HepG2 (cell line): ENCODE results near the gene WIZ. TPM values are rescaled to one million over a fixed set of nuclear protein-coding genes. Genes with fewer than 3 reads are reported as not detected.

Experiments used
- ELF4 ChIP-seq: sonication (generic); formaldehyde crosslinking; IDR thresholded peaks from 2 replicates; pipeline ENCODE4 v1.5.0; 2020; ENCODE audit warnings: missing genetic modification reagents, mild to moderate bottlenecking, moderate library complexity, borderline replicate concordance
- FOXP4 ChIP-seq: sonication (generic); formaldehyde crosslinking; IDR thresholded peaks from 2 replicates; pipeline ENCODE4 v1.4.0; 2020; ENCODE audit warnings: missing genetic modification reagents
- IKZF5 ChIP-seq: IDR thresholded peaks from 2 replicates; pipeline ENCODE4 v1.6.1; 2018; ENCODE audit warnings: missing genetic modification reagents, mild to moderate bottlenecking, missing compliant biosample characterization
- ISX ChIP-seq: sonication (generic); formaldehyde crosslinking; conservative IDR thresholded peaks from 2 replicates; pipeline ENCODE4 v1.5.0; 2020; ENCODE audit warnings: missing genetic modification reagents
- MEF2D ChIP-seq: sonication (generic); formaldehyde crosslinking; IDR thresholded peaks from 2 replicates; pipeline ENCODE4 v1.5.1; 2020; ENCODE audit warnings: mild to moderate bottlenecking, missing genetic modification reagents
- NONO ChIP-seq, 2 experiments: fragments of 450-650 bp in 1 of 2; sonication (generic) in 1 of 2; formaldehyde crosslinking in 1 of 2; IDR thresholded peaks in 1 of 2; conservative IDR thresholded peaks in 1 of 2; 2 replicates each; pipeline versions ENCODE4 v1.6.1 to v1.8.0; 2017 to 2022; ENCODE audit warnings: mild to moderate bottlenecking in 1 of 2, missing genetic modification reagents in 1 of 2, moderate library complexity in 1 of 2
- NR0B2 ChIP-seq: sonication (generic); formaldehyde crosslinking; IDR thresholded peaks from 2 replicates; pipeline ENCODE4 v1.4.0; 2020; ENCODE audit warnings: mild to moderate bottlenecking, missing genetic modification reagents
- SNAPC2 ChIP-seq: sonication (generic); formaldehyde crosslinking; IDR thresholded peaks from 2 replicates; pipeline ENCODE4 v1.8.1; 2022; ENCODE audit warnings: mild to moderate bottlenecking, missing genetic modification reagents
- TEAD2 ChIP-seq: sonication (generic); formaldehyde crosslinking; IDR thresholded peaks from 2 replicates; pipeline ENCODE4 v1.9.0; 2021; ENCODE audit warnings: missing genetic modification reagents
- ZFP41 ChIP-seq: sonication (generic); formaldehyde crosslinking; IDR thresholded peaks from 2 replicates; pipeline ENCODE4 v1.4.0; 2020; ENCODE audit warnings: mild to moderate bottlenecking, missing genetic modification reagents, borderline replicate concordance
- ZIK1 ChIP-seq: sonication (generic); formaldehyde crosslinking; IDR thresholded peaks from 2 replicates; pipeline ENCODE4 v1.5.0; 2020; ENCODE audit warnings: mild to moderate bottlenecking, low read depth, missing genetic modification reagents, borderline replicate concordance
- ZNF232 ChIP-seq: sonication (generic); formaldehyde crosslinking; IDR thresholded peaks from 2 replicates; pipeline ENCODE4 v1.4.0; 2020; ENCODE audit warnings: missing genetic modification reagents, borderline replicate concordance
- ZNF251 ChIP-seq: sonication (generic); formaldehyde crosslinking; IDR thresholded peaks from 2 replicates; pipeline ENCODE4 v1.9.0; 2021; ENCODE audit warnings: mild to moderate bottlenecking, missing genetic modification reagents
- ZNF496 ChIP-seq: sonication (generic); formaldehyde crosslinking; IDR thresholded peaks from 2 replicates; pipeline ENCODE4 v1.8.1; 2023; ENCODE audit warnings: mild to moderate bottlenecking, moderate library complexity, missing genetic modification reagents; ENCODE audit not compliant: insufficient replicate concordance
- ZNF574 ChIP-seq: sonication (generic); formaldehyde crosslinking; IDR thresholded peaks from 2 replicates; pipeline ENCODE4 v1.4.0; 2020; ENCODE audit warnings: missing genetic modification reagents
- ZNF598 ChIP-seq: sonication (generic); formaldehyde crosslinking; IDR thresholded peaks from 2 replicates; pipeline ENCODE4 v1.5.1; 2020; ENCODE audit warnings: mild to moderate bottlenecking, missing genetic modification reagents, borderline replicate concordance
- ZNF615 ChIP-seq: sonication (generic); formaldehyde crosslinking; IDR thresholded peaks from 2 replicates; pipeline ENCODE4 v1.5.0; 2020; ENCODE audit warnings: mild to moderate bottlenecking, missing genetic modification reagents, borderline replicate concordance
- ZNF772 ChIP-seq: sonication (generic); formaldehyde crosslinking; IDR thresholded peaks from 2 replicates; pipeline ENCODE4 v1.5.0; 2020; ENCODE audit warnings: mild to moderate bottlenecking, missing genetic modification reagents
- ZNF816 ChIP-seq: sonication (generic); formaldehyde crosslinking; IDR thresholded peaks from 2 replicates; pipeline ENCODE4 v1.8.0; 2022; ENCODE audit warnings: missing genetic modification reagents, mild to moderate bottlenecking, borderline replicate concordance
- polyA plus RNA-seq, 8 experiments: library from polyadenylated mRNA; depleted of rRNA in 3 of 8; stranded (reverse) in 7 of 8; unstranded in 1 of 8; fragments of >200 nt; fragmentation: Illumina TruSeq in 4 of 8; extraction: Trizol in 4 of 8; gene quantifications; 2 replicates each; pipeline versions ENCODE4 v1.2.1 to v1.2.3, GENCODE V29; 2011 to 2016; ENCODE audit warnings: low read depth in 4 of 8, missing spikeins in 1 of 8, mixed read lengths in 1 of 8; ENCODE audit not compliant: insufficient read depth in 1 of 8
- total RNA-seq, 5 experiments: library from RNA; depleted of rRNA; stranded (reverse); fragments of >200 nt; fragmentation: Illumina TruSeq; extraction: Trizol; gene quantifications; 2 replicates each; pipeline ENCODE4 v1.2.3, GENCODE V29; 2016; ENCODE audit warnings: low read depth in 1 of 5

WIZ gene
- total and polyA plus RNA-seq, 2 of the 13 experiments (the other 11 are each of a cell fraction or from before 2014, with no cell fraction given) = 4.7 to 4.8 TPM

GRCh38 chr19:15479391-15480345 lies 29.9 kb upstream of the WIZ start, which contains the start of gene PGLYRP2 (continued):
- no peak for TF ChIP-seq ELF4 (CRISPR knock-in tag)
- 0 out of 2 replicates have a peak, but pooled peaks have one; percentile 17 for TF ChIP-seq IKZF5
- TF ChIP-seq SNAPC2 = no peak
- TF ChIP-seq ZNF772 = no peak
- no peak for TF ChIP-seq ZNF496 (CRISPR knock-in tag)
- TF ChIP-seq ZNF598 (CRISPR knock-in tag) = peak; percentile 96; the same call in 1 of the 2 replicates
- peak; percentile 78; the same call in 1 of the 2 replicates for TF ChIP-seq ZFP41 (CRISPR knock-in tag)
- TF ChIP-seq NR0B2 (CRISPR knock-in tag) = no peak
- TF ChIP-seq ISX = no peak
- TF ChIP-seq ZNF816 (CRISPR knock-in tag) = no peak
- peak; percentile 67; the same call in 1 of the 2 replicates for TF ChIP-seq ZNF574
- TF ChIP-seq ZNF232 (CRISPR knock-in tag) = 0 out of 2 replicates have a peak, but pooled peaks have one; percentile 58
- no peak for TF ChIP-seq ZIK1 (CRISPR knock-in tag)
- TF ChIP-seq TEAD2 (CRISPR knock-in tag) = no peak
- TF ChIP-seq ZNF615 (CRISPR knock-in tag) = no peak
- TF ChIP-seq ZNF251 (CRISPR knock-in tag) = no peak
- no peak for TF ChIP-seq FOXP4 (CRISPR knock-in tag)
- TF ChIP-seq NONO (IDR thresholded peaks at IDR 0.05) = no peak
- TF ChIP-seq NONO (CRISPR knock-in tag; conservative IDR thresholded peaks at IDR 0.05) = peak; percentile 67; the same call in 1 of the 2 replicates
- no peak for TF ChIP-seq MEF2D (CRISPR knock-in tag)
